ENCODE results near the gene TNFRSF19.

TNFRSF19 gene

DNA sequence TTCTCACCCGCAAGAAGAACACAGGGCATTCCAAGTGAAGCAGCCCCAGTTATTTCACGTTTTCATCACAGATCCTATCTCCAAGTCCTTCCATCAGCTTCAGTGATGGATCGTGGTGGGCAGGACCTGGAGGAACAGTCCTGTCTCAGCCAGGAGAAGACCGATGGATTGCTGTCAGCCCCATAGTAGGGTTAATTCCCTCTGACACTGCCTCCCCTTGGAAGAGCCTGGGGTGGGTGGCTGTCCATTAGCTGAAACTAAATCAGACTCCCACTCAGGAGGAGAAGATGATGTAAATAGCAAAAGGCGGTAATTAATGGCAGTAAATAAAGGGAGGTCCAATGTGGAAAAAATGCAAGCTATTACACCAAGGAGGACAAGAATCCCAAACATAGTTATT, 131.0 kb downstream of the TNFRSF19 start (continued):
- TF ChIP-seq, protein P1, sequence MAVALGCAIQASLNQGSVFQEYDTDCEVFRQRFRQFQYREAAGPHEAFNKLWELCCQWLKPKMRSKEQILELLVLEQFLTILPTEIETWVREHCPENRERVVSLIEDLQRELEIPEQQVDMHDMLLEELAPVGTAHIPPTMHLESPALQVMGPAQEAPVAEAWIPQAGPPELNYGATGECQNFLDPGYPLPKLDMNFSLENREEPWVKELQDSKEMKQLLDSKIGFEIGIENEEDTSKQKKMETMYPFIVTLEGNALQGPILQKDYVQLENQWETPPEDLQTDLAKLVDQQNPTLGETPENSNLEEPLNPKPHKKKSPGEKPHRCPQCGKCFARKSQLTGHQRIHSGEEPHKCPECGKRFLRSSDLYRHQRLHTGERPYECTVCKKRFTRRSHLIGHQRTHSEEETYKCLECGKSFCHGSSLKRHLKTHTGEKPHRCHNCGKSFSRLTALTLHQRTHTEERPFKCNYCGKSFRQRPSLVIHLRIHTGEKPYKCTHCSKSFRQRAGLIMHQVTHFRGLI (tag by site-specific recombination; IDR thresholded peaks at IDR 0.05) = no peak
- TF ChIP-seq ZNF629 (tag by site-specific recombination; IDR thresholded peaks at IDR 0.05) = no peak
- no peak for TF ChIP-seq ZNF112 (tag by site-specific recombination; IDR thresholded peaks at IDR 0.05)

DNA sequence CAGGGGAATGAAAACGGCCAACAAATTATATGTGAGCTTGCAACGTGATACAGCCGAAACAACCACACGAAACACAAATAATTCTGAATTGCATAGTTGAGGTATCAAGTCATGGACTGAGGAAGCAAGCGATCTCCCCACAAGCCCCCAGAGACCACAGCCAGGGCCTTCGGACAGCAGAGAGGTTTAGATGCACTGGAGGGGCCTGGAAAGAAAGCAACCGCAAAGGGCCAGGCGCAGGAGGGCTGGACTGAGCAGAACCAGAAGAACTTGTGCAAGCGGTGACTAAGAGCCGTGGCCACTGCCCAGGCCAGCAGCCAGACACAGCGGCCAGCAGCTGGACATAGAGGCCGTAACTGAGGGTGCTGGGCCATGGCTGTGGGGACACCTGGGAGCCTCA, 131.4 kb downstream of the TNFRSF19 start:
- no peaks in the 10 kb centered on the region for H3K9me3 ChIP-seq (ENCODE audit: control insufficient read depth, insufficient read depth, low read depth, low read length)
- H3K4me1 ChIP-seq (ENCODE audit: control insufficient read depth, insufficient read depth, low read length) = no peaks in the 10 kb centered on the region
- TF ChIP-seq ZNF239 (tag by site-specific recombination; IDR thresholded peaks at IDR 0.05) (no peak), ZNF2 (tag by site-specific recombination; IDR thresholded peaks at IDR 0.05) (no peak), SP2 (tag by site-specific recombination; IDR thresholded peaks at IDR 0.05) (no peak), ZNF175 (tag by site-specific recombination; IDR thresholded peaks at IDR 0.05) (no peak), MEIS1 (CRISPR knock-in tag; IDR thresholded peaks at IDR 0.05; ENCODE audit: borderline replicate concordance) (no peak), ZNF121 (tag by site-specific recombination; IDR thresholded peaks at IDR 0.05) (no peak), ZNF433 (tag by site-specific recombination; IDR thresholded peaks at IDR 0.05; ENCODE audit: low read depth) (no peak), ZNF426 (tag by site-specific recombination; IDR thresholded peaks at IDR 0.05) (no peak), ZNF184 (tag by site-specific recombination; IDR thresholded peaks at IDR 0.05) (no peak), ZNF211 (tag by site-specific recombination; IDR thresholded peaks at IDR 0.05; ENCODE audit: low read depth) (no peak)
- TF ChIP-seq, protein P2, sequence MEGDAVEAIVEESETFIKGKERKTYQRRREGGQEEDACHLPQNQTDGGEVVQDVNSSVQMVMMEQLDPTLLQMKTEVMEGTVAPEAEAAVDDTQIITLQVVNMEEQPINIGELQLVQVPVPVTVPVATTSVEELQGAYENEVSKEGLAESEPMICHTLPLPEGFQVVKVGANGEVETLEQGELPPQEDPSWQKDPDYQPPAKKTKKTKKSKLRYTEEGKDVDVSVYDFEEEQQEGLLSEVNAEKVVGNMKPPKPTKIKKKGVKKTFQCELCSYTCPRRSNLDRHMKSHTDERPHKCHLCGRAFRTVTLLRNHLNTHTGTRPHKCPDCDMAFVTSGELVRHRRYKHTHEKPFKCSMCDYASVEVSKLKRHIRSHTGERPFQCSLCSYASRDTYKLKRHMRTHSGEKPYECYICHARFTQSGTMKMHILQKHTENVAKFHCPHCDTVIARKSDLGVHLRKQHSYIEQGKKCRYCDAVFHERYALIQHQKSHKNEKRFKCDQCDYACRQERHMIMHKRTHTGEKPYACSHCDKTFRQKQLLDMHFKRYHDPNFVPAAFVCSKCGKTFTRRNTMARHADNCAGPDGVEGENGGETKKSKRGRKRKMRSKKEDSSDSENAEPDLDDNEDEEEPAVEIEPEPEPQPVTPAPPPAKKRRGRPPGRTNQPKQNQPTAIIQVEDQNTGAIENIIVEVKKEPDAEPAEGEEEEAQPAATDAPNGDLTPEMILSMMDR (tag by site-specific recombination; IDR thresholded peaks at IDR 0.05) = no peak
- TF ChIP-seq, protein P3, sequence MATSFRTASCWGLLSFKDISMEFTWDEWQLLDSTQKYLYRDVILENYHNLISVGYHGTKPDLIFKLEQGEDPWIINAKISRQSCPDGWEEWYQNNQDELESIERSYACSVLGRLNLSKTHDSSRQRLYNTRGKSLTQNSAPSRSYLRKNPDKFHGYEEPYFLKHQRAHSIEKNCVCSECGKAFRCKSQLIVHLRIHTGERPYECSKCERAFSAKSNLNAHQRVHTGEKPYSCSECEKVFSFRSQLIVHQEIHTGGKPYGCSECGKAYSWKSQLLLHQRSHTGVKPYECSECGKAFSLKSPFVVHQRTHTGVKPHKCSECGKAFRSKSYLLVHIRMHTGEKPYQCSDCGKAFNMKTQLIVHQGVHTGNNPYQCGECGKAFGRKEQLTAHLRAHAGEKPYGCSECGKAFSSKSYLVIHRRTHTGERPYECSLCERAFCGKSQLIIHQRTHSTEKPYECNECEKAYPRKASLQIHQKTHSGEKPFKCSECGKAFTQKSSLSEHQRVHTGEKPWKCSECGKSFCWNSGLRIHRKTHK (tag by site-specific recombination; IDR thresholded peaks at IDR 0.05) = no peak
- TF ChIP-seq, protein P4, sequence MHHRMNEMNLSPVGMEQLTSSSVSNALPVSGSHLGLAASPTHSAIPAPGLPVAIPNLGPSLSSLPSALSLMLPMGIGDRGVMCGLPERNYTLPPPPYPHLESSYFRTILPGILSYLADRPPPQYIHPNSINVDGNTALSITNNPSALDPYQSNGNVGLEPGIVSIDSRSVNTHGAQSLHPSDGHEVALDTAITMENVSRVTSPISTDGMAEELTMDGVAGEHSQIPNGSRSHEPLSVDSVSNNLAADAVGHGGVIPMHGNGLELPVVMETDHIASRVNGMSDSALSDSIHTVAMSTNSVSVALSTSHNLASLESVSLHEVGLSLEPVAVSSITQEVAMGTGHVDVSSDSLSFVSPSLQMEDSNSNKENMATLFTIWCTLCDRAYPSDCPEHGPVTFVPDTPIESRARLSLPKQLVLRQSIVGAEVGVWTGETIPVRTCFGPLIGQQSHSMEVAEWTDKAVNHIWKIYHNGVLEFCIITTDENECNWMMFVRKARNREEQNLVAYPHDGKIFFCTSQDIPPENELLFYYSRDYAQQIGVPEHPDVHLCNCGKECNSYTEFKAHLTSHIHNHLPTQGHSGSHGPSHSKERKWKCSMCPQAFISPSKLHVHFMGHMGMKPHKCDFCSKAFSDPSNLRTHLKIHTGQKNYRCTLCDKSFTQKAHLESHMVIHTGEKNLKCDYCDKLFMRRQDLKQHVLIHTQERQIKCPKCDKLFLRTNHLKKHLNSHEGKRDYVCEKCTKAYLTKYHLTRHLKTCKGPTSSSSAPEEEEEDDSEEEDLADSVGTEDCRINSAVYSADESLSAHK (tag by site-specific recombination; IDR thresholded peaks at IDR 0.05) = no peak
- TF ChIP-seq, protein P5, sequence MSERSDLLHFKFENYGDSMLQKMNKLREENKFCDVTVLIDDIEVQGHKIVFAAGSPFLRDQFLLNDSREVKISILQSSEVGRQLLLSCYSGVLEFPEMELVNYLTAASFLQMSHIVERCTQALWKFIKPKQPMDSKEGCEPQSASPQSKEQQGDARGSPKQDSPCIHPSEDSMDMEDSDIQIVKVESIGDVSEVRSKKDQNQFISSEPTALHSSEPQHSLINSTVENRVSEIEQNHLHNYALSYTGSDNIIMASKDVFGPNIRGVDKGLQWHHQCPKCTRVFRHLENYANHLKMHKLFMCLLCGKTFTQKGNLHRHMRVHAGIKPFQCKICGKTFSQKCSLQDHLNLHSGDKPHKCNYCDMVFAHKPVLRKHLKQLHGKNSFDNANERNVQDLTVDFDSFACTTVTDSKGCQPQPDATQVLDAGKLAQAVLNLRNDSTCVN (tag by site-specific recombination; optimal IDR thresholded peaks at IDR 0.05) = no peak
- CTCF ChIA-PET = interaction anchor here (0.6 to 1.3 kb wide), 2 partner anchors 23 to 81 kb away, joined by 3 read pairs; no protein-coding TSS in a partner anchor
- H3K36me3 ChIP-seq (ENCODE audit: control insufficient read depth in 2 of 2, insufficient read depth in 1 of 2, low read length in 2 of 2) = no peaks in the 10 kb centered on the region
- H3K27ac ChIP-seq (ENCODE audit: extremely low read depth, low read depth, low read length) = no peak overlapping the region
- H3K4me3 ChIP-seq (ENCODE audit: low read depth, low read length) = no peak overlapping the region
- POLR2A ChIA-PET = no interaction called here

Data from HEK293 (cell line).